Measurements from ENCODE around the gene PSME4.
"Not testable (repeated sequence)": the region's sequence is repeated elsewhere in the genome, so short reads cannot be mapped to it uniquely, and the experiment has no call there.

PSME4 gene

GRCh38 chr2:53886406-53887280 lies 84.2 kb downstream of the PSME4 start:
- in situ Hi-C loops (cut with MboI; ENCODE audit: low sequenced_read_pairs): no loop called here

GRCh38 chr2:53884883-53885282 lies 85.9 kb downstream of the PSME4 start:
- in situ Hi-C loops (cut with MboI; ENCODE audit: low sequenced_read_pairs): no loop called here

- in situ Hi-C loops (cut with MboI; ENCODE audit: low sequenced_read_pairs): no loop called here
Measured at GRCh38 chr2:53881986-53882385, 88.8 kb downstream of the PSME4 start.

GRCh38 chr2:53881360-53881759 lies 89.4 kb downstream of the PSME4 start:
- in situ Hi-C loops (cut with MboI; ENCODE audit: low sequenced_read_pairs): no loop called here

- in situ Hi-C loops (cut with MboI; ENCODE audit: low sequenced_read_pairs): no loop called here
Measured at GRCh38 chr2:53880756-53881155, 90.0 kb downstream of the PSME4 start.

GRCh38 chr2:53877556-53877955 lies 93.2 kb downstream of the PSME4 start:
- in situ Hi-C loops (cut with MboI; ENCODE audit: low sequenced_read_pairs): no loop called here

GRCh38 chr2:53877112-53877511 lies 93.7 kb downstream of the PSME4 start:
- in situ Hi-C loops (cut with MboI; ENCODE audit: low sequenced_read_pairs): no loop called here

- in situ Hi-C loops (cut with MboI; ENCODE audit: low sequenced_read_pairs): no loop called here
Measured at GRCh38 chr2:53874401-53874950, 96.3 kb downstream of the PSME4 start.

- in situ Hi-C loops (cut with MboI; ENCODE audit: low sequenced_read_pairs): no loop called here
Measured at GRCh38 chr2:53867773-53868172, 103.0 kb downstream of the PSME4 start.

GRCh38 chr2:53867169-53867568 lies 103.6 kb downstream of the PSME4 start:
- in situ Hi-C loops (cut with MboI; ENCODE audit: low sequenced_read_pairs): no loop called here

- in situ Hi-C loops (cut with MboI; ENCODE audit: low sequenced_read_pairs): no loop called here
Measured at GRCh38 chr2:53865962-53866361, 104.8 kb downstream of the PSME4 start.

GRCh38 chr2:53865264-53865663 lies 105.5 kb downstream of the PSME4 start:
- in situ Hi-C loops (cut with MboI; ENCODE audit: low sequenced_read_pairs): no loop called here

- in situ Hi-C loops (cut with MboI; ENCODE audit: low sequenced_read_pairs): no loop called here
Measured at GRCh38 chr2:53863538-53864227, 107.1 kb downstream of the PSME4 start.

- in situ Hi-C loops (cut with MboI; ENCODE audit: low sequenced_read_pairs): no loop called here
Measured at GRCh38 chr2:53861824-53862223, 109.0 kb downstream of the PSME4 start.

GRCh38 chr2:53859206-53860181 lies 111.3 kb downstream of the PSME4 start, which contains the start of gene GPR75:
GPR75 (minus strand) TSS chr2:53859967; CDS start chr2:53854756, 5,211 bp downstream.
- in situ Hi-C loops (cut with MboI; ENCODE audit: low sequenced_read_pairs): no loop called here

- in situ Hi-C loops (cut with MboI; ENCODE audit: low sequenced_read_pairs): no loop called here
Measured at GRCh38 chr2:53856272-53856671, 114.5 kb downstream of the PSME4 start.

- in situ Hi-C loops (cut with MboI; ENCODE audit: low sequenced_read_pairs): no loop called here
Measured at GRCh38 chr2:53854678-53855077, 116.1 kb downstream of the PSME4 start.

- in situ Hi-C loops (cut with MboI; ENCODE audit: low sequenced_read_pairs): no loop called here
Measured at GRCh38 chr2:53852532-53852931, 118.3 kb downstream of the PSME4 start.

GRCh38 chr2:53851052-53851757 lies 119.6 kb downstream of the PSME4 start:
- in situ Hi-C loops (cut with MboI; ENCODE audit: low sequenced_read_pairs): not testable (repeated sequence)

- in situ Hi-C loops (cut with MboI; ENCODE audit: low sequenced_read_pairs): no loop called here
Measured at GRCh38 chr2:53848062-53848461, 122.7 kb downstream of the PSME4 start.

All from HL-60/S4 treated with retinoic acid at 250 ng/mL for 4 days and 3 days (cell line).